CD14-positive monocyte (primary cell): ENCODE data around the gene STKLD1. TPM values are rescaled to one million over a fixed set of nuclear protein-coding genes. Genes with fewer than 3 reads are reported as not detected.

Experiments
- DNase-seq, 3 donors: peaks; one replicate each; pipeline ENCODE4 v3.0.0-alpha.2; 2011 to 2022
- H2AFZ ChIP-seq: 2 replicates; pipeline ENCODE4 v1.6.0; 2012; ENCODE audit warnings: mild to moderate bottlenecking, low read depth, low read length, inconsistent platforms; ENCODE audit not compliant: insufficient read depth, poor library complexity, severe bottlenecking
- H3K27ac ChIP-seq, 2 donors: 1 replicate in 1 of 2; 2 replicates in 1 of 2; pipeline ENCODE4 v1.5.1; 2012 to 2013; ENCODE audit warnings: low read length in 2 of 2, control low read depth in 1 of 2, inconsistent platforms in 1 of 2, low read depth in 1 of 2, mild to moderate bottlenecking in 1 of 2
- H3K27me3 ChIP-seq, 2 donors: one replicate each; pipeline versions ENCODE4 v1.6.0 to v1.6.1; 2011 to 2013; ENCODE audit warnings: low read length in 2 of 2; ENCODE audit not compliant: control insufficient read depth in 2 of 2, insufficient read depth in 2 of 2
- H3K36me3 ChIP-seq, 2 donors: replicated peaks in 1 of 2; 1 replicate in 1 of 2; 2 replicates in 1 of 2; pipeline versions ENCODE4 v1.5.1 to v1.6.1; 2012 to 2013; ENCODE audit warnings: low read length in 2 of 2, control low read depth in 1 of 2, inconsistent platforms in 1 of 2, mild to moderate bottlenecking in 1 of 2; ENCODE audit not compliant: insufficient read depth in 2 of 2, control insufficient read depth in 1 of 2
- H3K4me1 ChIP-seq, 2 donors: 1 replicate in 1 of 2; 2 replicates in 1 of 2; pipeline versions ENCODE4 v1.5.1 to v1.6.1; 2012 to 2013; ENCODE audit warnings: low read length in 2 of 2, control low read depth in 1 of 2, inconsistent platforms in 1 of 2, mild to moderate bottlenecking in 1 of 2, moderate library complexity in 1 of 2; ENCODE audit not compliant: insufficient read depth in 2 of 2, control insufficient read depth in 1 of 2
- H3K4me2 ChIP-seq: replicated peaks from 2 replicates; pipeline ENCODE3; 2012; ENCODE audit warnings: low read length, moderate library complexity, mild to moderate bottlenecking; ENCODE audit not compliant: poor library complexity, severe bottlenecking; ENCODE audit errors: extremely low read depth
- H3K4me3 ChIP-seq, 3 experiments: fragments of 200-600 bp in 1 of 3; sonication (generic) in 1 of 3; replicated peaks in 1 of 3; 1 replicate in 2 of 3; 2 replicates in 1 of 3; pipeline ENCODE4 v1.5.1; 2011 to 2013; ENCODE audit warnings: low read length in 3 of 3, mild to moderate bottlenecking in 3 of 3, control low read depth in 2 of 3, low read depth in 2 of 3, inconsistent platforms in 1 of 3, moderate library complexity in 1 of 3
- H3K79me2 ChIP-seq: 2 replicates; pipeline ENCODE4 v1.6.0; 2012; ENCODE audit warnings: mild to moderate bottlenecking, control low read depth, inconsistent platforms, low read length, moderate library complexity; ENCODE audit not compliant: insufficient read depth
- H3K9ac ChIP-seq: 2 replicates; pipeline ENCODE4 v1.6.0; 2017; ENCODE audit warnings: low read length, mild to moderate bottlenecking; ENCODE audit not compliant: insufficient read depth, poor library complexity, severe bottlenecking
- H3K9me3 ChIP-seq, 2 donors: replicated peaks in 1 of 2; 1 replicate in 1 of 2; 2 replicates in 1 of 2; pipeline versions ENCODE4 v1.5.1 to v1.6.1; 2012 to 2013; ENCODE audit warnings: low read length in 2 of 2, control low read depth in 1 of 2; ENCODE audit not compliant: control insufficient read depth in 1 of 2, insufficient read depth in 1 of 2
- H4K20me1 ChIP-seq: 2 replicates; pipeline ENCODE4 v1.6.0; 2012; ENCODE audit warnings: mild to moderate bottlenecking, low read length, control low read depth, moderate library complexity; ENCODE audit not compliant: insufficient read depth
- H3K27ac Mint-ChIP-seq, 7 donors: one replicate each; pipeline ENCODE4 v1.8.0; 2020; ENCODE audit warnings: mild to moderate bottlenecking in 7 of 7, mixed read lengths in 7 of 7, moderate library complexity in 6 of 7, inconsistent platforms in 2 of 7
- H3K27me3 Mint-ChIP-seq, 3 donors: one replicate each; pipeline ENCODE4 v1.8.0; 2021 to 2022; ENCODE audit warnings: low read depth in 3 of 3, mild to moderate bottlenecking in 3 of 3, mixed read lengths in 3 of 3, moderate library complexity in 3 of 3, inconsistent platforms in 1 of 3
- H3K36me3 Mint-ChIP-seq, 2 donors: one replicate each; pipeline ENCODE4 v1.8.0; 2020; ENCODE audit warnings: mixed read lengths in 2 of 2, inconsistent platforms in 1 of 2, mild to moderate bottlenecking in 1 of 2
- H3K4me1 Mint-ChIP-seq: one replicate; pipeline ENCODE4 v1.8.0; 2020; ENCODE audit warnings: mild to moderate bottlenecking, mixed read lengths
- H3K4me3 Mint-ChIP-seq, 2 donors: one replicate each; pipeline ENCODE4 v1.8.0; 2020; ENCODE audit warnings: mild to moderate bottlenecking in 2 of 2, mixed read lengths in 2 of 2, moderate library complexity in 1 of 2
- H3K9me3 Mint-ChIP-seq, 7 donors: one replicate each; pipeline ENCODE4 v1.8.0; 2020 to 2022; ENCODE audit warnings: mixed read lengths in 7 of 7, mild to moderate bottlenecking in 6 of 7, moderate library complexity in 6 of 7, inconsistent platforms in 2 of 7
- WGBS: methylation state at CpG from one replicate; pipeline ENCODE4 v1.1.5; 2013; ENCODE audit warnings: missing lambda C conversion rate; ENCODE audit not compliant: insufficient coverage; 5-methylcytosine and 5-hydroxymethylcytosine counted together
- intact Hi-C, 2 donors: fragments of 100-400 bp; cut with micrococcal nuclease; formaldehyde crosslinking; loops; one replicate each; pipeline versions ENCODE4 v1.15.0 to v1.15.1; 2023
- polyA plus RNA-seq, 3 donors: library from polyadenylated mRNA; depleted of rRNA in 1 of 3; unstranded in 2 of 3; stranded (reverse) in 1 of 3; fragments of 300-500 nt in 2 of 3; fragments of >200 nt in 1 of 3; fragmentation: Illumina TruSeq in 2 of 3; gene quantifications; 1 replicate in 2 of 3; 2 replicates in 1 of 3; pipeline ENCODE4 v1.2.3, GENCODE V29; 2012 to 2021
- TF ChIP-seq, protein P1 (sequence below): fragments of 200-600 bp; IDR thresholded peaks from one replicate; pipeline ENCODE4 v1.8.0; 2022; ENCODE audit warnings: antibody characterized with exemption, mild to moderate bottlenecking

Gene STKLD1
- polyA plus RNA-seq, 3 donors = 0.27 TPM; not detected in 2

DNA sequence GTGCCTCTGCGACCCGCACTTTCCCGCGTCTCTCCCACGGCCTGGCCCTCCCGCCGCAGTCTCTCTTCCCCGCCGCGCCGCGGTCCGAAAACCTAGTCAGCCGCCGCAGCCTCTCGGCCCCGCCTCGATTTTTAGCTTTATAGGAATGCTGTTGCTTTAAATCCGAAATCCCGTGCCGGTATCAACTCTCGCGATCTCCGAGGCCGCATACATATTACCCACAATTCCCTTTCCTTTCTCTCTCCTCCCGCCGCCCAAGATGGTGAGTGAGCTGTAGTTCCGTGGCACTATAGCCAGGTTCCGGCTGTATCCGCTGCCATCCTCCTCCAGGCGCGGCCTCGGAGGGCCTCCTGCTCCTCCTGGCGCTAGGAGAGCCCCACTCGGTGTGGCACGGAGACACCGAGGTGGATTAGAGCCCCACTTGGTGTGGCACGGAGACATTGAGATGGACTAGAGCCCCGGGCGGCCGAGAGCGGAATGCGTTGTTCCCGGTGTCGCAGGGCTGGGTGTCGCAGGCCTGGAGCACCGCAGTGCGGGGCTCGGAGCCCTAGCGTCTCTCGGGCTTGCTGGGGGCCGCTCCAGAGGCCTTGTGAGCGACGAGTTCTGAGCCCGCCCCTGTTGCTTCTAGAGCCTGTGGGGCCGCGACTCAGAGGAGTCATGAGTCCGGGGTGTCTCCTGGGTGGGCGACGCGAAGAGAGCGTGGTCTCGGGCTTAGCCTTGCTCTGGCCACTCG is 28.0 kb upstream of the STKLD1 start, which contains the start of the genes MED22 and RPL7A:
MED22 (minus strand) TSS at position 147 of the 733 bp plus-strand sequence. CDS start 1,469 bp downstream, outside the sequence.
RPL7A (plus strand) TSS at position 234 of the 733 bp plus-strand sequence; CDS start at position 260, 26 bp downstream.
- peak within 1 kb of the TSS; percentile 87 to 98 for H3K27ac ChIP-seq
- peaks cover 0 to under 1% (median 0%) of the 10 kb centered on the region in 3 donors for H3K27me3 Mint-ChIP-seq
- intact Hi-C loops = loop anchor here in 1 of 2 donors (1.0 kb wide), 1 partner anchor 28 kb away; the partner anchor contains the start of genes STKLD1 and SURF4
- peaks cover 30% of the 10 kb centered on the region for H3K4me1 Mint-ChIP-seq
- H3K4me1 ChIP-seq = peaks cover 22 to 30% of the 10 kb centered on the region in 2 donors
- H2AFZ ChIP-seq = peak within 1 kb of the TSS; percentile 99
- no peaks in the 10 kb centered on the region for H3K9me3 ChIP-seq
- peaks cover 0 to 6% (median 0%) of the 10 kb centered on the region in 7 donors for H3K9me3 Mint-ChIP-seq
- H3K27ac Mint-ChIP-seq = peak within 1 kb of the TSS; percentile 90 to 96 (median 95)
- peak within 1 kb of the TSS; percentile 99 for H3K9ac ChIP-seq
- WGBS = 0% methylated on average over 57 of the region's 64 CpGs
- H3K36me3 Mint-ChIP-seq = peaks cover 70 to 75% of the 10 kb centered on the region in 2 donors
- H3K4me2 ChIP-seq = peak within 1 kb of the TSS; percentile 97
- DNase-seq = peak; percentile 91 to 93 (median 91)
- H3K79me2 ChIP-seq = peaks cover 42% of the 10 kb centered on the region
- peak within 1 kb of the TSS; percentile 92 to 100 (median 96) for H3K4me3 ChIP-seq
- TF ChIP-seq, protein P1, sequence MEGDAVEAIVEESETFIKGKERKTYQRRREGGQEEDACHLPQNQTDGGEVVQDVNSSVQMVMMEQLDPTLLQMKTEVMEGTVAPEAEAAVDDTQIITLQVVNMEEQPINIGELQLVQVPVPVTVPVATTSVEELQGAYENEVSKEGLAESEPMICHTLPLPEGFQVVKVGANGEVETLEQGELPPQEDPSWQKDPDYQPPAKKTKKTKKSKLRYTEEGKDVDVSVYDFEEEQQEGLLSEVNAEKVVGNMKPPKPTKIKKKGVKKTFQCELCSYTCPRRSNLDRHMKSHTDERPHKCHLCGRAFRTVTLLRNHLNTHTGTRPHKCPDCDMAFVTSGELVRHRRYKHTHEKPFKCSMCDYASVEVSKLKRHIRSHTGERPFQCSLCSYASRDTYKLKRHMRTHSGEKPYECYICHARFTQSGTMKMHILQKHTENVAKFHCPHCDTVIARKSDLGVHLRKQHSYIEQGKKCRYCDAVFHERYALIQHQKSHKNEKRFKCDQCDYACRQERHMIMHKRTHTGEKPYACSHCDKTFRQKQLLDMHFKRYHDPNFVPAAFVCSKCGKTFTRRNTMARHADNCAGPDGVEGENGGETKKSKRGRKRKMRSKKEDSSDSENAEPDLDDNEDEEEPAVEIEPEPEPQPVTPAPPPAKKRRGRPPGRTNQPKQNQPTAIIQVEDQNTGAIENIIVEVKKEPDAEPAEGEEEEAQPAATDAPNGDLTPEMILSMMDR = no peak
- H3K27me3 ChIP-seq = no peaks in the 10 kb centered on the region
- peaks cover 60% of the 10 kb centered on the region for H4K20me1 ChIP-seq
- peaks cover 74 to 76% of the 10 kb centered on the region in 2 donors for H3K36me3 ChIP-seq
- peak within 1 kb of the TSS; percentile 92 to 96 for H3K4me3 Mint-ChIP-seq

DNA sequence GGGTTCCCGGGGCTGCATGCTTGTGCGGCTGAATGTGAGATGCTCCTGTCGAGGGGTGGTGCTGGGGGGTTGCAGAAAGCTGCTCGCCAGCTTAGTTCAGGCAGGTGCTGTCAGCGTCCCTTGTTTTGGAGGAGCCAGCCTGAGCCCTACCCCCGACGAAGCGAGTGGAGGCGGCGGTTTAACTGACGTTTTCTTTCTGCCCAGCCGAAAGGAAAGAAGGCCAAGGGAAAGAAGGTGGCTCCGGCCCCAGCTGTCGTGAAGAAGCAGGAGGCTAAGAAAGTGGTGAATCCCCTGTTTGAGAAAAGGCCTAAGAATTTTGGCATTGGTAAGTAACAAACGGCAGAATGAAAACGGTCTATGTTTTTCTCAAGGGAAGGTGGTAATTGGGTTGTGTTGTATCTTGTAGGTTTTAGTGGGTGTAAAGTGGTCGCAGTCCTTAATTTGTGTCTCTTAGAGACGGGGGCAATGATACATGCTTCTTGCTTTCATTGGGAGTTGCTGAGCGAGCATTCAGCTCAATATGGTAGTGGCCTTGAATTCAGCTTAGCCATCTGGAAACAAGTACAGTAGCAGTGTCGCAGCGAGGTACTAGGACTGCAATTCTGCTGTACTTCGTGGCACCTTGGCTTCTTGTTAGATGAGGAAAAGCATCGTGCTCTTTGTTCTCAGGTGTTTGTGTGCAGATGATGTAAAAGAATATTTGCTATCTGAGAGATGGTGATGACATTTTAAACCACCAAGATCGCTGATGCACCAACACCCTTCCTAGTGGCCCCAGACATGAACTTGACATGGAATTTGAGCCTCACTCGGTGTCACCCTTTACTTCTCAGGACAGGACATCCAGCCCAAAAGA is 27.2 kb upstream of the STKLD1 start:
- TF ChIP-seq, protein P1 = no peak
- H3K4me2 ChIP-seq = peak overlapping the region; percentile 97
- no peaks in the 10 kb centered on the region for H3K9me3 ChIP-seq
- H3K9ac ChIP-seq = peak overlapping the region; percentile 99
- H2AFZ ChIP-seq = peak overlapping the region; percentile 99
- 18% methylated on average over 17 of the region's 25 CpGs for WGBS
- H3K36me3 ChIP-seq = peaks cover 74 to 76% of the 10 kb centered on the region in 2 donors
- Mint-ChIP-seq H3K4me1 (peaks cover 32% of the 10 kb centered on the region), H3K9me3 (peaks cover 0 to 6% (median 0%) of the 10 kb centered on the region in 7 donors), H3K27ac (peak overlapping the region; percentile 90 to 96 (median 95)), H3K27me3 (peaks cover 0 to 2% (median 0%) of the 10 kb centered on the region in 3 donors), H3K4me3 (peak overlapping the region; percentile 92 to 96), H3K36me3 (peaks cover 68 to 75% of the 10 kb centered on the region in 2 donors)
- H3K27me3 ChIP-seq = no peaks in the 10 kb centered on the region
- intact Hi-C loops = loop anchor here in 1 of 2 donors (1.0 kb wide), 1 partner anchor 27 kb away; the partner anchor contains the start of genes STKLD1 and SURF4
- DNase-seq = no peak
- H4K20me1 ChIP-seq = peaks cover 68% of the 10 kb centered on the region
- H3K4me3 ChIP-seq = peak overlapping the region; percentile 92 to 100 (median 96)
- H3K27ac ChIP-seq = peak overlapping the region; percentile 87 to 98
- peaks cover 22 to 30% of the 10 kb centered on the region in 2 donors for H3K4me1 ChIP-seq
- peaks cover 42% of the 10 kb centered on the region for H3K79me2 ChIP-seq
